Ishikawa (cell line): ENCODE results near the gene PRDM4.

Experiments
- CEBPB ChIP-seq: IDR thresholded peaks from 2 replicates; pipeline ENCODE4 v1.6.1; 2012
- CREB1 ChIP-seq: IDR thresholded peaks from 2 replicates; pipeline ENCODE4 v1.6.1; 2012; ENCODE audit warnings: low read depth
- EGR1 ChIP-seq: IDR thresholded peaks from 2 replicates; pipeline ENCODE4 v1.6.1; 2012
- EP300 ChIP-seq: IDR thresholded peaks from 2 replicates; pipeline ENCODE4 v1.6.1; 2012; ENCODE audit warnings: borderline replicate concordance
- FOXM1 ChIP-seq: IDR thresholded peaks from 2 replicates; pipeline ENCODE4 v1.6.1; 2012; ENCODE audit warnings: low read depth, borderline replicate concordance
- NFIC ChIP-seq: IDR thresholded peaks from 2 replicates; pipeline ENCODE4 v1.6.1; 2012
- RAD21 ChIP-seq: IDR thresholded peaks from 2 replicates; pipeline ENCODE4 v1.6.1; 2012; ENCODE audit warnings: low read depth
- TAF1 ChIP-seq: IDR thresholded peaks from 2 replicates; pipeline ENCODE4 v1.6.1; 2012; ENCODE audit warnings: low read depth, mild to moderate bottlenecking
- USF1 ChIP-seq: IDR thresholded peaks from 2 replicates; pipeline ENCODE4 v1.6.1; 2012
- YY1 ChIP-seq: IDR thresholded peaks from 2 replicates; pipeline ENCODE4 v1.6.1; 2012; ENCODE audit warnings: low read depth
- ZBTB7A ChIP-seq: IDR thresholded peaks from 2 replicates; pipeline ENCODE4 v1.6.1; 2012; ENCODE audit warnings: low read depth
- TF ChIP-seq, protein P1 (sequence below): IDR thresholded peaks from 2 replicates; pipeline ENCODE4 v1.6.1; 2012
- TF ChIP-seq, protein P2 (sequence below): IDR thresholded peaks from 2 replicates; pipeline ENCODE4 v1.6.1; 2012; ENCODE audit warnings: low read depth, mild to moderate bottlenecking

DNA sequence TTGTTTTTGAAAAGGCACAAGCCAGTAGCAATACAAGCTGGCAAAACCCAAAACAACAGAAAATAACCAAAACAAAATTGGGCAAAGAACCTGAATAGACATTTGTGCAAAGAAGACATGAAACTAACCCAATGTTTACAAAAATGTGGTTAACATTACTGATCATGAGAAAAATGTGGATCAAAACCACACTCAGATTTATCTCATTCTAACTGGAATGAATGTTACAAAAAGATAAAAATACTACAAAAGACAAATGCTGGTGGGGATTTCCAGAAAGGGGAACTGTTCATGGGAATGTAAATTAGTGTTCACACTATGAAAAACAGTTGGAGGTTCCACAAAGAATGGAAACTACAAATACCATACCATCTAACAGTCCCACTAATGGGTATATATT is 40.2 kb upstream of the PRDM4 start:
- TF ChIP-seq NFIC (no peak), YY1 (no peak), USF1 (no peak), EP300 (no peak), FOXM1 (no peak), TAF1 (no peak), CEBPB (no peak), CREB1 (no peak), RAD21 (no peak), ZBTB7A (no peak), EGR1 (no peak)
- TF ChIP-seq, protein P1, sequence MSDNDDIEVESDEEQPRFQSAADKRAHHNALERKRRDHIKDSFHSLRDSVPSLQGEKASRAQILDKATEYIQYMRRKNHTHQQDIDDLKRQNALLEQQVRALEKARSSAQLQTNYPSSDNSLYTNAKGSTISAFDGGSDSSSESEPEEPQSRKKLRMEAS = no peak
- TF ChIP-seq, protein P2, sequence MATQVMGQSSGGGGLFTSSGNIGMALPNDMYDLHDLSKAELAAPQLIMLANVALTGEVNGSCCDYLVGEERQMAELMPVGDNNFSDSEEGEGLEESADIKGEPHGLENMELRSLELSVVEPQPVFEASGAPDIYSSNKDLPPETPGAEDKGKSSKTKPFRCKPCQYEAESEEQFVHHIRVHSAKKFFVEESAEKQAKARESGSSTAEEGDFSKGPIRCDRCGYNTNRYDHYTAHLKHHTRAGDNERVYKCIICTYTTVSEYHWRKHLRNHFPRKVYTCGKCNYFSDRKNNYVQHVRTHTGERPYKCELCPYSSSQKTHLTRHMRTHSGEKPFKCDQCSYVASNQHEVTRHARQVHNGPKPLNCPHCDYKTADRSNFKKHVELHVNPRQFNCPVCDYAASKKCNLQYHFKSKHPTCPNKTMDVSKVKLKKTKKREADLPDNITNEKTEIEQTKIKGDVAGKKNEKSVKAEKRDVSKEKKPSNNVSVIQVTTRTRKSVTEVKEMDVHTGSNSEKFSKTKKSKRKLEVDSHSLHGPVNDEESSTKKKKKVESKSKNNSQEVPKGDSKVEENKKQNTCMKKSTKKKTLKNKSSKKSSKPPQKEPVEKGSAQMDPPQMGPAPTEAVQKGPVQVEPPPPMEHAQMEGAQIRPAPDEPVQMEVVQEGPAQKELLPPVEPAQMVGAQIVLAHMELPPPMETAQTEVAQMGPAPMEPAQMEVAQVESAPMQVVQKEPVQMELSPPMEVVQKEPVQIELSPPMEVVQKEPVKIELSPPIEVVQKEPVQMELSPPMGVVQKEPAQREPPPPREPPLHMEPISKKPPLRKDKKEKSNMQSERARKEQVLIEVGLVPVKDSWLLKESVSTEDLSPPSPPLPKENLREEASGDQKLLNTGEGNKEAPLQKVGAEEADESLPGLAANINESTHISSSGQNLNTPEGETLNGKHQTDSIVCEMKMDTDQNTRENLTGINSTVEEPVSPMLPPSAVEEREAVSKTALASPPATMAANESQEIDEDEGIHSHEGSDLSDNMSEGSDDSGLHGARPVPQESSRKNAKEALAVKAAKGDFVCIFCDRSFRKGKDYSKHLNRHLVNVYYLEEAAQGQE = no peak
